ENCODE measurements around the gene EEF1AKMT4. TPM values are rescaled to one million over a fixed set of nuclear protein-coding genes. Genes with fewer than 3 reads are reported as not detected.

The EEF1AKMT4 gene
- total and polyA plus RNA-seq, 10 of the 15 experiments (the other 5 are each of a cell fraction or from before 2014, with no cell fraction given), result 7.5 to 26.8 (median 18.3) TPM

DNA sequence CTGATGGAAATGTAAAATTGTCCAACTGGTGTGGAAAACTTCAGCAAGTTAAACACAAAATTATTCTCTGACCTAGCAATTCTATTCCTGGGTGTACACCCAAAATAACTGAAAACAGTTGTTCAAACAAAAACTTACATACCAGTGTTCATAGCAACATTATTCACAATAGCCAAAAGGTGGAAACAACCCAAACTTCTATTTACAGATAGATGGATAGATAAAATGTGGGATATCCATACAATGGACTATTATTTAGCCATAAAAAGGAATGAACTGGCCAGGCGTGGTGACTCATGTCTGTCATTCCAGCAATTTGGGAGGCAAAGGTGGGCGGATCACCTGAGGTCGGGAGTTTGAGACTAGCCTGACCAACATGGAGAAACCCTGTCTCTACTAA is 27.0 kb upstream of the EEF1AKMT4 start:
- no TSS peak for BruUV-seq (replicated peaks)
- RAD21 ChIA-PET (ENCODE audit: unreplicated experiment), result no interaction called here

More for the DNA sequence above, 27.0 kb upstream of the EEF1AKMT4 start:
- Histone ChIP-seq H3K27me3 (replicated peaks in 1 of 2; ENCODE audit: control insufficient read depth in 2 of 2, insufficient read depth in 2 of 2, low read length in 1 of 2) (no peaks in the 10 kb centered on the region; a peak in 1 of 4 replicates), H3K27ac (ENCODE audit: control insufficient read depth, insufficient read depth) (no peak overlapping the region), H3K4me3 (no peak overlapping the region), H3K79me2 (ENCODE audit: control insufficient read depth, insufficient read depth, low read length) (no peaks in the 10 kb centered on the region), H3K4me1 (ENCODE audit: control insufficient read depth, insufficient read depth, low read length) (no peaks in the 10 kb centered on the region), H3K4me2 (ENCODE audit: control insufficient read depth, insufficient read depth) (no peak overlapping the region), H3K9me3 (replicated peaks; ENCODE audit: control insufficient read depth, insufficient read depth, low read length) (no peaks in the 10 kb centered on the region), H3K9ac (ENCODE audit: control insufficient read depth, insufficient read depth, low read length) (no peak overlapping the region), H3K36me3 (ENCODE audit: control insufficient read depth in 2 of 2, insufficient read depth in 2 of 2, low read length in 1 of 2) (no peaks in the 10 kb centered on the region), H4K20me1 (ENCODE audit: control insufficient read depth, insufficient read depth) (no peaks in the 10 kb centered on the region), H2AFZ (ENCODE audit: control insufficient read depth, low read depth, low read length) (no peak overlapping the region)
- TF ChIP-seq ZBTB11 (CRISPR knock-in tag; IDR thresholded peaks at IDR 0.05) (no peak), EP300 (IDR thresholded peaks at IDR 0.05; ENCODE audit: borderline replicate concordance in 1 of 2, control insufficient read depth in 1 of 2, low read depth in 2 of 2, low read length in 2 of 2) (no peak), RUNX3 (IDR thresholded peaks at IDR 0.05; ENCODE audit: low read length) (no peak), HSF1 (IDR thresholded peaks at IDR 0.05; ENCODE audit: low read depth, low read length) (no peak), NR2F1 (conservative IDR thresholded peaks at IDR 0.05) (no peak), GATAD2B (conservative IDR thresholded peaks at IDR 0.05; ENCODE audit: low read depth) (no peak)
- DNase-seq (ENCODE audit: low read depth, low spot score) (no peak), ATAC-seq (no peak), FAIRE-seq (no peak)
- intact Hi-C loops (cut with micrococcal nuclease; ENCODE audit: unreplicated experiment), result no loop called here
- 14% methylated on average over 3 of the region's 3 CpGs for WGBS (ENCODE audit: insufficient coverage, insufficient replicate concordance, low lambda C conversion rate, missing lambda C conversion rate)
- ChIA-PET SMC1A (ENCODE audit: uncharacterized antibody, unreplicated experiment) (interaction anchor here (0.5 kb wide), 1 partner anchor 23 kb away, joined by 3 read pairs; no protein-coding TSS in a partner anchor), CTCF (no interaction called here), POLR2A (no interaction called here)
- in situ Hi-C loops (cut with MboI), result no loop called here
